Neuronal stem cell (in vitro differentiated cells): ENCODE measurements around the gene ERFL.

Source experiments
- DNase-seq: peaks from one replicate; pipeline ENCODE4 v3.0.0-alpha.2; 2013; ENCODE audit warnings: low spot score
- H2AFZ ChIP-seq: one replicate; pipeline ENCODE4 v1.6.1; 2013; ENCODE audit warnings: mild to moderate bottlenecking, low read length, inconsistent platforms
- H2AK5ac ChIP-seq: 2 replicates; pipeline ENCODE4 v1.6.1; 2013; ENCODE audit warnings: low read depth, mild to moderate bottlenecking, inconsistent platforms, low read length, moderate library complexity, mixed read lengths
- H2BK120ac ChIP-seq: 2 replicates; pipeline ENCODE4 v1.6.1; 2013; ENCODE audit warnings: low read depth, mild to moderate bottlenecking, inconsistent platforms, low read length, moderate library complexity, mixed read lengths
- H2BK12ac ChIP-seq: one replicate; pipeline ENCODE4 v1.6.1; 2013; ENCODE audit warnings: low read length, inconsistent platforms
- H2BK15ac ChIP-seq: 2 replicates; pipeline ENCODE4 v1.6.1; 2013; ENCODE audit warnings: mild to moderate bottlenecking, low read length, inconsistent platforms, mixed read lengths
- H2BK5ac ChIP-seq: one replicate; pipeline ENCODE4 v1.6.1; 2013; ENCODE audit warnings: inconsistent platforms, mild to moderate bottlenecking, low read length, moderate library complexity
- H3K14ac ChIP-seq: one replicate; pipeline ENCODE4 v1.6.1; 2013; ENCODE audit warnings: low read length, inconsistent platforms
- H3K18ac ChIP-seq: 2 replicates; pipeline ENCODE4 v1.6.1; 2013; ENCODE audit warnings: low read length, inconsistent platforms
- H3K23ac ChIP-seq: 2 replicates; pipeline ENCODE4 v1.6.1; 2013; ENCODE audit warnings: low read depth, mild to moderate bottlenecking, mixed read lengths, low read length, inconsistent platforms; ENCODE audit not compliant: poor library complexity
- H3K27ac ChIP-seq: replicated peaks from 3 replicates; pipeline ENCODE4 v1.5.1; 2013; ENCODE audit warnings: low read length, inconsistent platforms
- H3K27me3 ChIP-seq, 3 experiments: 2 replicates each; pipeline ENCODE4 v1.6.1; 2013; ENCODE audit warnings: low read length in 3 of 3, mild to moderate bottlenecking in 2 of 3, inconsistent platforms in 1 of 3, low read depth in 1 of 3, mixed read lengths in 1 of 3, moderate library complexity in 1 of 3; ENCODE audit not compliant: control insufficient read depth in 3 of 3, insufficient read depth in 3 of 3
- H3K36me3 ChIP-seq, 2 donors: replicated peaks in 1 of 2; 2 replicates each; pipeline ENCODE4 v1.6.1; 2013; ENCODE audit warnings: low read length in 2 of 2; ENCODE audit not compliant: control insufficient read depth in 2 of 2, insufficient read depth in 2 of 2
- H3K4ac ChIP-seq: 2 replicates; pipeline ENCODE4 v1.6.1; 2013; ENCODE audit warnings: inconsistent platforms, mild to moderate bottlenecking, low read length, moderate library complexity
- H3K4me1 ChIP-seq, 2 donors: 1 replicate in 1 of 2; 2 replicates in 1 of 2; pipeline ENCODE4 v1.6.1; 2013; ENCODE audit warnings: low read length in 2 of 2, low read depth in 1 of 2; ENCODE audit not compliant: control insufficient read depth in 2 of 2, insufficient read depth in 1 of 2
- H3K4me2 ChIP-seq: one replicate; pipeline ENCODE4 v1.6.1; 2013; ENCODE audit warnings: mild to moderate bottlenecking, low read length, inconsistent platforms; ENCODE audit not compliant: insufficient read depth, poor library complexity, severe bottlenecking
- H3K4me3 ChIP-seq, 2 donors: 2 replicates each; pipeline ENCODE4 v1.5.1; 2013; ENCODE audit warnings: low read length in 2 of 2, mild to moderate bottlenecking in 2 of 2, inconsistent platforms in 1 of 2, moderate library complexity in 1 of 2
- H3K79me1 ChIP-seq: one replicate; pipeline ENCODE4 v1.6.1; 2013; ENCODE audit warnings: low read depth, mild to moderate bottlenecking, inconsistent platforms, low read length, moderate library complexity
- H3K9ac ChIP-seq: one replicate; pipeline ENCODE4 v1.6.1; 2013; ENCODE audit warnings: mild to moderate bottlenecking, low read depth, low read length, inconsistent platforms; ENCODE audit not compliant: poor library complexity
- H3K9me3 ChIP-seq, 2 donors: replicated peaks in 1 of 2; 2 replicates each; pipeline versions ENCODE3 to v1.6.1; 2013; ENCODE audit warnings: low read length in 2 of 2, mild to moderate bottlenecking in 2 of 2, inconsistent platforms in 1 of 2, low read depth in 1 of 2, mixed read lengths in 1 of 2, moderate library complexity in 1 of 2; ENCODE audit not compliant: control insufficient read depth in 2 of 2, insufficient read depth in 1 of 2
- H4K8ac ChIP-seq: one replicate; pipeline ENCODE4 v1.6.1; 2013; ENCODE audit warnings: low read depth, mild to moderate bottlenecking, inconsistent platforms, low read length, moderate library complexity
- H4K91ac ChIP-seq: one replicate; pipeline ENCODE4 v1.6.1; 2013; ENCODE audit warnings: low read length, low read depth, mild to moderate bottlenecking, inconsistent platforms; ENCODE audit not compliant: poor library complexity
- WGBS, 2 donors: extraction: QIAGEN DNeasy Blood & Tissue Kit; methylation state at CpG; one replicate each; pipeline ENCODE4 v1.1.7; 2013; ENCODE audit warnings: missing lambda C conversion rate in 2 of 2, mixed read lengths in 1 of 2; ENCODE audit not compliant: insufficient read length in 2 of 2, insufficient replicate concordance in 1 of 2; ENCODE audit errors: extremely low coverage in 2 of 2; 5-methylcytosine and 5-hydroxymethylcytosine counted together

The ERFL gene

GRCh38 chr19:41872775-41873647 is 55.2 kb downstream of the ERFL start:
- WGBS, 2 donors, result no CpG with 5 or more reads among the region's 18 CpGs
- no peaks in the 10 kb centered on the region for H3K4me1 ChIP-seq
- no peak overlapping the region for H3K14ac ChIP-seq
- H3K4me3 ChIP-seq, result no peak overlapping the region
- H3K23ac ChIP-seq, result peak overlapping the region; percentile 32
- no peak overlapping the region for H2BK5ac ChIP-seq
- H2BK12ac ChIP-seq, result no peak overlapping the region
- H3K18ac ChIP-seq, result peak overlapping the region; percentile 8
- H3K4ac ChIP-seq, result no peak overlapping the region
- no peak overlapping the region for H4K8ac ChIP-seq
- no peak overlapping the region for H3K4me2 ChIP-seq
- H3K36me3 ChIP-seq, result peaks cover 38 to 44% of the 10 kb centered on the region in 2 donors
- H3K9ac ChIP-seq, result no peak overlapping the region
- no peak overlapping the region for H2AK5ac ChIP-seq
- peak overlapping the region; percentile 16 for H3K27ac ChIP-seq
- H3K27me3 ChIP-seq, result peaks cover 0 to 8% (median 0%) of the 10 kb centered on the region in 3 experiments
- H3K79me1 ChIP-seq, result peaks cover 3% of the 10 kb centered on the region
- H3K9me3 ChIP-seq, result no peaks in the 10 kb centered on the region
- DNase-seq, result no peak
- no peak overlapping the region for H2BK120ac ChIP-seq
- no peak overlapping the region for H2AFZ ChIP-seq
- H2BK15ac ChIP-seq, result no peak overlapping the region
- H4K91ac ChIP-seq, result no peak overlapping the region

- DNase-seq, result no peak
- Histone ChIP-seq H3K4me3 (no peak overlapping the region), H3K23ac (no peak overlapping the region), H3K27ac (no peak overlapping the region), H2BK5ac (no peak overlapping the region), H2AFZ (no peak overlapping the region), H4K91ac (no peak overlapping the region), H3K27me3 (peaks cover 0 to 3% (median 0%) of the 10 kb centered on the region in 3 experiments), H3K4me2 (no peak overlapping the region), H2BK12ac (no peak overlapping the region), H3K79me1 (peaks cover 6% of the 10 kb centered on the region), H3K9ac (no peak overlapping the region), H2BK120ac (no peak overlapping the region), H2BK15ac (no peak overlapping the region), H3K4ac (no peak overlapping the region), H3K4me1 (no peaks in the 10 kb centered on the region), H2AK5ac (no peak overlapping the region), H3K18ac (no peak overlapping the region), H3K14ac (no peak overlapping the region), H4K8ac (no peak overlapping the region), H3K36me3 (peaks cover 41 to 50% of the 10 kb centered on the region in 2 donors), H3K9me3 (no peaks in the 10 kb centered on the region)
- WGBS, 2 donors, result no CpG with 5 or more reads among the region's 12 CpGs
These were observed 55.9 kb downstream of the ERFL start for GRCh38 chr19:41872384-41872774.

- no peak overlapping the region for H2AFZ ChIP-seq
- H3K4me2 ChIP-seq, result no peak overlapping the region
- no peak overlapping the region for H3K18ac ChIP-seq
- no peak overlapping the region for H2BK12ac ChIP-seq
- no CpG with 5 or more reads among the region's 16 CpGs for WGBS, 2 donors
- H3K4me3 ChIP-seq, result no peak overlapping the region
- H3K36me3 ChIP-seq, result peaks cover 45 to 56% of the 10 kb centered on the region in 2 donors
- H3K79me1 ChIP-seq, result peaks cover 6% of the 10 kb centered on the region
- no peak for DNase-seq
- H2BK120ac ChIP-seq, result no peak overlapping the region
- H3K27me3 ChIP-seq, result no peaks in the 10 kb centered on the region
- no peak overlapping the region for H4K91ac ChIP-seq
- H3K4ac ChIP-seq, result no peak overlapping the region
- H4K8ac ChIP-seq, result no peak overlapping the region
- H3K4me1 ChIP-seq, result no peaks in the 10 kb centered on the region
- no peak overlapping the region for H2AK5ac ChIP-seq
- no peak overlapping the region for H3K9ac ChIP-seq
- H3K23ac ChIP-seq, result peak overlapping the region; percentile 34
- H3K9me3 ChIP-seq, result no peaks in the 10 kb centered on the region
- H3K27ac ChIP-seq, result no peak overlapping the region
- H3K14ac ChIP-seq, result no peak overlapping the region
- H2BK5ac ChIP-seq, result no peak overlapping the region
- H2BK15ac ChIP-seq, result no peak overlapping the region
These were observed 56.5 kb downstream of the ERFL start for GRCh38 chr19:41871573-41872383.

- Histone ChIP-seq H3K23ac (no peak overlapping the region), H2BK5ac (no peak overlapping the region), H3K18ac (no peak overlapping the region), H3K4me1 (no peaks in the 10 kb centered on the region), H2AK5ac (no peak overlapping the region), H3K79me1 (peaks cover 10% of the 10 kb centered on the region), H4K8ac (no peak overlapping the region), H2BK15ac (no peak overlapping the region), H3K36me3 (peaks cover 50 to 64% of the 10 kb centered on the region in 2 donors), H3K4me3 (no peak overlapping the region), H2AFZ (no peak overlapping the region), H3K9me3 (no peaks in the 10 kb centered on the region), H3K4ac (no peak overlapping the region), H2BK12ac (no peak overlapping the region), H4K91ac (no peak overlapping the region), H3K14ac (no peak overlapping the region), H3K27ac (no peak overlapping the region), H2BK120ac (no peak overlapping the region), H3K9ac (no peak overlapping the region), H3K4me2 (no peak overlapping the region), H3K27me3 (no peaks in the 10 kb centered on the region)
- WGBS, 2 donors, result no CpG with 5 or more reads among the region's 3 CpGs
- DNase-seq, result no peak
These were observed 57.8 kb downstream of the ERFL start for GRCh38 chr19:41870401-41870873.
